GM21423 (cell line): ENCODE results near the gene CYP3A5.
"Not testable (repeated sequence)": the region's sequence is repeated elsewhere in the genome, so short reads cannot be mapped to it uniquely, and the experiment has no call there.

ENCODE experiments used
- ATAC-seq: cut with Tn5 transposase; IDR thresholded peaks from one replicate; pipeline ENCODE4 v1.9.1; 2021; ENCODE audit warnings: mild to moderate bottlenecking, moderate library complexity; ENCODE audit not compliant: unreplicated experiment

CYP3A5 gene

DNA sequence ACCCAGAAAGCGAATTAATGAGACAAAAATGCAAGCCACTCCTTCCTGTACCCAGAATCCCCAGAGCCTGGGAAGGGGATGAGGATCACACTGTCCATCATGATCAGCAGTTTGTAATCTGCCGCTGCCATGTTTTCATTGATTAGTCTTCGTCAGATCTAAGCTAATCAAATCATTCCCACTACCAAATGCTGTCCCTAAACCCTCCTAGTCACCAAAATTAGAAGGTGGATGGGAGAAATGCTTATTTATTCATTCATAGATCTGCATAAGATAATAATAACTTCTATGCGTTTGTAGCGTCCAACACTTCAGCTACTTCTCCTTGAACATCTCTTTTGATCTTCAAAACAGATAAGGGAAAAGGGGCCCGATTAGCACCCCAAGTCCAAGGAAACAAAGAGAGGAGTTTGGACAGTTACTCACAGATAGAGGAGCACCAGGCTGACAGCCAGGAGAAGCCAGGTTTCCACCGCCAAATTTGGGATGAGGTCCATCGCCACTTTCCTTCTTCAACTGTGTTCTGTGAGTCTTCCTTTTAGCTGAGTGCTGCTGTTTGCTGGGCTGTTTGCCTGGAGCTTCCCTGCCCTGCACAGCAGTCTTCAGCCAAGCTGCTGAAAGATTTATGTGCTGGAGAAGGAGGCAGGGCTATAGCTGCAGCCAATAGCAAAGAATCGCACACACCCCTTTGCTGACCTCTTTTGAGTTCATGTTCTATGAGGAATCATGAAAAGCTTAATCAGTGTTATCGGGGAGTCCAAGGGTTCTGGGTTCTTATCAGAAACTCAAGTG is at the start of gene CYP3A5:
TSS of gene CYP3A5 (minus strand) at position 597 of the 792 bp plus-strand sequence. CDS start at position 497, 100 bp downstream.
- ATAC-seq: no peak

DNA sequence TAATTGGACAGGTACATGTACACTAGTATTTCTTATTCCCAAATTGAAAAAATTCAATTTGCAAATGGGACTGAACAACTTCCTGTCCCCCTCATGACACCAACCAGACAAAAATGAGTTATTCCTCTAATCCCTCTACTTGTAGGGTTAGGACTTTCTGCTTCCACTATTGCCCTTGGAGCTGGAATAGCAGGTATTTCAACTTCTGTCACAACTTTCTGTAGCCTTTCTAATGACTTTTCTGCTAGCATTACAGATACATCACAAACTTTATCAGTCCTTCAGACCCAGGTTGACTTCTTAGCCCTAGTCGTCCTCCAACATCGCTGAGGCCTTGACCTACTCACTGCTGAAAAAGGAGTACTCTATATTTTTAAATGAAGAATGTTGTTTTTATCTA is 48.8 kb upstream of the CYP3A5 start:
- no peak for ATAC-seq

DNA sequence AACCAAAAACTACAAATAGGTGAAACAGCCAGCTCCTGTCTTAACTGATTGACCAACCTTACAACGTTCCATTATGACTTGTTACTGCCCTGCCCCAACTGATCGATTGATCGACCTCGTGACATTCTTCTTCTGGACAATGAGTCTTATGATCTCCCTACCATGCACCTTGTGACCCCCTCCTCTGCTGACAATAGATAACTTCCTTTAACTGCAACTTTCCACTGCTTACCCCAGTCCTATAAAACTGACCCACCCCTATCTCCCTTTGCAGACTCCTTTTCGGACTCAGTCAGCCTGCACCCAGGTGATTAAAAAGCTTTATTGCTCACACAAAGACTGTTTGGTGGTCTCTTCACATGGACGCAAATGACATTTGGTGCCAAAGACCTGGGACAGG is 43.4 kb upstream of the CYP3A5 start:
- ATAC-seq: not testable (repeated sequence)

DNA sequence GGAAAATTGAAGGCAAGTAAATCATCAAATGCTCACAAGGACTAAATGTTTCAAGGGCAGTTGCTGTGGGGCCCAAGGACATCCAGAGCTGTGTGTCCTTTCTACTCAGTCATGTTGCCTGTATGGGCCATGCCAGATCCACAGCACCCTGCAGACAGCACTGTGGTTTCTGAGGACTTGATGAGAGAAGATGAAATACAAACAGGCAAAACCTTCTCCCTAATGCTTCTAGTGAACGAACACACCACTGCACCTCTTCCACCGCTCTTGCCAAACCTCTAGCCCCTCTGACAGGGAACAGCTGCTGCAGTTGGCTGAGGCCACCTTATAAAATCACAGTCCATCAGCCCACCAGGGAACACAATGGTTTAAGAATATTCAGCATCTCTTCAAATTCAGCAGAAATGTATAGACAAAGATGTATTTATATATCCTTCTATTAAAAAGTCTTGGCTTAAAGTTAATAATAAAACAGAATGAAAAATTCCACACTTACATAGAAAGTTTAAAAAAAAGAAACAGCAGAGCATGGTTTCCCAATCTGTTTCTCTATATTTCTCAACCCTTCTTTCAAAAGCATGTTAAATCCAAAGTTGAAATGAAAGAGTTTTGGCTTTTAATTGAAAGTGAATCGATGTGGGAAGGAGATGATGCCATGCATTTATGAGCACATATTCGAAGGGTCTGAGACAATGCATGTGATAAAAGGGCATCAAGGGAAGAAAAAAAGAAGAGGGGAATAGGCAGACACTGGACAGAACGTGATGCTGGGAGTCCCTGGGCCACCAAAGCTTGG is 41.2 kb upstream of the CYP3A5 start:
- no peak for ATAC-seq

DNA sequence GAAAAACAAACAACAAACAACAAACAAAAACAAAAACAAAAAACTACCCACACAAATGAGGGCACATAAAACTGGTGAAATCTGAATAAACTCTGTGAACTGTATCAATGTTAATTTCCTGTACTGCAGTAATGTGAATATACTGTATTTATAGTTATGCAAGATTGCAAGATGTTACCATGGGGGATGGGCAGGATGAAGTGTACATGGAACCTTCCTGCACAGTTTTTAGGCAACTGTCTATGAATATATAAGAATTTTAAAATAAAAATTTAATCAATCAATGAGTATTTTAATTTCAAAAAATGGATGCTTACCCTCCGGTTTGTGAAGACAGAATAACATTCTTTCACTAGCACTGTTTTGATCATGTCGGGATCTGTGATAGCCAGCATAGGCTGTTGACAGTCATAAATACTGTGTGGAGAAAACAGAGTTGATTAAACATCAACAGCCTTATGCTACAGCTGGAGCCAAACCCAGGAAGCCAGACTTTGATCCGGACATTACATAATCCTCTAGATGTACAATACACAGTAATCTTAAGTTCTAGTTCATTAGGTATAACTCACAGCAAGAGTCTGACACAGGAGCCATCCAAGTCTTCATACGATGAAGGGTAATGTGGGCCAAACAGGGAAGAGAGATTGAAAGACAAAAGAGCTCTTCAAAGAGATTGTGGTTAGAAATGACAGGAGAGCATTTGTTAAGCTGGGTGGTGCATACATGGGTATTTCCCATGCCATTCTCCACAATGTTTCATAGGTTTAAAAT is 40.4 kb upstream of the CYP3A5 start:
- no peak for ATAC-seq

DNA sequence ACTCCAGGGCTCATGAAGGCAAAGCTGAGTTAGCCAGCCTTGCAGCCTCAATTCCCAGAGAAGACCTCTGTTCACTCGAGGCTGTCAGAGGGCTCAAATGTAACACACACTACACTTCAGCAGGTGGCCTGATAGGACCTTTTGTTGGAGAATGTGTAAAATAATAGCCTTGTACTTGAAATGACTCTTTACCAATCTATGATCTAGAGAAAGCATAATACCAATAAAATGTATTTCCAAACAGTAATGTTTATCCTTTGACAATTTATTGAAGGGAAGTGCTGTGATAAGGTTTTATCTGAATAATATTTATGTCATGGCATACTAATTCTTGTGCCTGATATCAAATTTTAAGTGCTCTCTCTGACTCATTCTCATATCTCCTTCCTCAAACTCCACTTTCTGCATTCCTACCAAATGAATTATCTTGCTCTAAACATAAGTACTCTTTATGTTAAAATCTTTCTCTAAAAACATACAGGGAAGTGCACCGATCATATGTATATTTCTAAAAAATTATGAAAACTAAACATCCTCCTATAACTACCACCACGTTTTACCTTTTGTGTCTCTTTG is 34.3 kb upstream of the CYP3A5 start:
- no peak for ATAC-seq

DNA sequence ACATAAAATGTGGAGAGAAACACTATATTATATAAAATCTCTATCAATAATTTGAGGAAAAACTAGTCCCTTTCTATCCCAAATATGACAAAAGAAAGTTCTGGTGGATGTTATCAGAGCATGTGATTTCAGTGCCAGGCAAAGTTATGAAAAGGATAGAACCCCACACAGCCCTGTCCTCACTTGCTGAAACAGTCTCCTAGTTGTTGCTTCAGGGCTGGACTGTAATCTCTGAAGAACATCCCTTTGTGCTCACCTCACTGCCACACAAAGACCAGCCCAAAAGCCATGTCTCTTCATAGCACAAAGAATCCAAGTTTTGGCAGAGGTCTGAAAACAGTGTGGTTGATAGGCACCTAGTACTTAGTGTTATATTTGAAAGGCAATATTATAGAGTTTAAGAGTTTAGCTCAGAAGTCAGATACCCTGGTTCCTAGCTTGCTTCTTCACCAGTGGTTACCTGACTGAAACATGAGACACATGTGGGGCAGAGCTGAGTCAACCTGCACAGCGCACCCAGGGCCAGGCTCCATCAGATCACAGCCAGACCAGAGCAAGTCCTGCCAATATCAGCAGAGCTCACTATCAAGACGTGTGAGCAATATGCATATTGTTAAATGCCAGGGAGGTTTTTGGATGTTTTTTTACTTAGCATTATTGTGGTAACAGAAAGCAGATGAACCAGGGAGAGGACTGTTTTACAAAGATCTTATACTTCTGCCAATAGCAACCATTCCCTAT is 30.2 kb upstream of the CYP3A5 start:
- no peak for ATAC-seq

DNA sequence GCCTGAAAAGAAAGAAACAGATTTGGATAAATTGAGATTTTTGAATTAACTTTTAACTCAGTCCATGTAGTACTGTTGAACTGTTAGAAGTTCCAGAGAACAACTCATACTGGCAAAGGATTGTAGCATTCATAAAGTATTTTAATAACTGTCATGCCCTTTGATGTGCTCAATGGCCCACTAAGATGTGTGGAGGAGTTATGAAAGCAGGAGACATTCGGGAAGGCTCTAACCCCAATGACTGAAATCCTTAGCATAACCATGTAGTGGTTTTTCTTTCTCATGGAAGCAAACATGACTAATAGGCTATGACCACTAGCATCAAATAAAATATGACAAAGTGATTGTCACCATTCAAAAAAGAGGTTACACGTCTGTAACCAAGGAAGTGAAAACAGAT is 29.5 kb upstream of the CYP3A5 start:
- ATAC-seq: no peak

DNA sequence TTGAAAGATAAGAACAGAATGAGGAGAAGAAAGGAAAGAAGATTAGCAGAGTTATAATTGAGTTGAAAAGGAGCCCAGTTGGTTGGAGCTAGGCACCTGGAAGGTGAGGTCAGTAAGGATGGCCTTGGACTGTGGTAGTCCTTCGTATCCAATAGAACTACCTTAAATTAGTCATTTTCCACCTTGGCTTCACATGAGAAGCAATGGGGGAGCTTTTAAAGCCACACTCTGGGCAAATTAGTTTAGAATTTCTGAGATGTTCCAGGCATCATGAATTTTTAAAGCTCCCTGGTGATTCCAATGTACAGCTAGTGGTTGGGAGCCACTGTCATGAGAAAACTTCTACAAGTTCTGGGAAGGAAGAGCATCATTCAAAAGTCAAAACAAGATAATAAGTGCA is 27.3 kb upstream of the CYP3A5 start:
- ATAC-seq: no peak

DNA sequence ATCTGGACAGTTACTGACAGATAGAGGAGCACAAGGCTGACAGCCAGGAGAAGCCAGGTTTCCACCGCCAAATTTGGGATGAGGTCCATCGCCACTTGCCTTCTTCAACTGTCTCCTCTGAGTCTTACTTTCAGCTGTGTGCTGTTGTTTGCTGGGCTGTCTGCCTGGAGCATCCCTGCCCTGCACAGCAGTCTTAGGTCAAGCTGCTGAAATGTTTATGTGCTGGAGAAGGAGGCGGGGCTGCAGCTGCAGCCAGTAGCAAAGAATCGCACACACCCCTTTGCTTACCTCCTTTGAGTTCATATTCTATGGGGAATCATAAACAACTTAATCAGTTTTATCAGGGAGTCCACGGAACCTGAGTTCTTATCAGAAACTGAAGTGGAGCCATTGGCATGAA is 20.1 kb upstream of the CYP3A5 start:
- no peak for ATAC-seq

DNA sequence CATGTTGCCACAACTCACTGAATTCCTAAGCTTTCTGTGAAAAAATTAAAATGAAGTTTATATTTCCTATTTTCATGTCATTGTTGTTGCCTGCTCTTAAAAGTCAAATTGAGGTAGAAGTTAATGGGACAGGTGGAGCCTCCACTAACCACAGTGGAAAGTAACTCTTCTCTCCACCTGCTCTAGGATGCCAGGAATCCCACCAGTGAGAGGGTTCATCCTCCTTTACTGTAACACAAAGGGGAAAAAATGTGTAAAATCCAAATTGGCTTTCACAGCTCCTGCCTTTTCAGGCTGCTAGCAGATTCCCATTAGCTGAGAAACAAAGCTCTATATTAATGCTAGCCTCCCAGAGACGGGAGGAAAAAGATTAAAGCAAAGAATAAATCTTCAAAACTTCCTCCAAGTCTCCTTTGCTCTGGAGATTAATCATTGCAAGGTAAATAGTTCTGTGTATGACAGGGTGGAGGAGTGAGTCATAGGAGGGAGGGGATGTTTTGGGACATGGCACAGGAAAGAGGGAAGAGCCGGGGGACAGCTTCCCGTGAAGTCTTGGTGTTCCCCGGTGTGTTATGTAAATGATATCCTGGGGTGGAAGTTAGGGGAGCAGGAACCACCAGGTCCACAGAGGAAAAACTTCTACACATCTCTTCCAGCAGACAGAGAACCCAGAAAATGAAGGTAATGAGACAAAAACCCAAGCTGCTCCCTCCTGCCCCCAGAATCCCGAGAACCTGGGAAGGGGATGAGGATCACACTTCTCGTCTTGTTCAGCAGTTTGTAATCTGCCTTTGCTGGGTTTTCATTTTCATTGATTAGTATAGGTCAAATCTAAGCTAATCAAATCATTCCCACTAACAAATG is 19.3 kb upstream of the CYP3A5 start:
- ATAC-seq: not testable (repeated sequence)

DNA sequence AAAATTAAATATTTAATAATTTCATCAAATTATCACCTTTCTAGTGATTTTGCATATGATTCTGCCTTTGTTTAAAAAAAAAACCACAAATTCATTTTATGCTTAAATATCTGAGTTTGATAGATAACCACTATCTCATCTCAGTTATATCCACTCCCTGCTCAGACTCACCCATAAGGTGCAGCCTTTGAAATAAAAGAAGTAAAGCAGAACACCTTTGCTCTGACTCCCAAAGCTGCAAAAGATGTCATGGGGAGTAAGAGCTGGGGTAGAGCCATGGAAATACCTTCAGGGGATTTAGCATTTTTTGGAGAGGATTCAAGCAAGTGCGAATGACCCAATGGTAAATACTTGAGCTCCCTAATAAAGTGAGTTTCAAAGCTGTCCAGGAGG is 15.1 kb upstream of the CYP3A5 start:
- ATAC-seq: no peak

DNA sequence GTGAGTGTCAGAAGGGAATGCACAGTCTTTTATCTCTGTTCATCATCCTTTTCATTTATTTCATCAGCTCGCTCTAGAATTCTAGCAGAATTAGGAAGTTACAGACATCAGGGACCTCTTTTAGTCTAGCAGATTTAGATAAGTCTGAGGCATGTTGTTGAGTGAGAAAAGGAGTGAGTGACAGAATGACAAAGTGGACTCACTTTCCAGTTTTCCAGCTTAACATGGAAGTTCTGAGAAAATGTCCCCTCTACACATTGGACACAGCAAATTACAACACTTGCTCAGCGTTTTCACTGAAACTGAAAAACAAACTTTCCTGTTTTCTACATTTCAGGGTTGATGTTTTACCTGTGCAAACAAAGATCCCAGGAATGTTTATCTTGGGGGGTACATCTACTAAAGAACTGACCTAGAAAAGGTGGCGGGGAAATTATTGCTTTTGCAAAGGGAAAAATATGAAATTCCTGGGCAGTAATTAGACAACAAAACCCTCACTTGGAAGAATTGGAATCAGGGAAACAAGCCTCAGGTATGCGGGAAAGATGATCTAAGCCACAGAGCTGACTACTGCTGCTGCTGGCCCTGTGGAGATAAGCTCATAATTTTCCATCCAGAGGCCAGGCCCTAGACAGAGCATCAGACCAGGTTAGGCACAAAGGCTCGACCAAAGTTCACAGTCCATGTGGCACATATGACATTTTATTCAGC is 14.6 kb upstream of the CYP3A5 start:
- ATAC-seq: no peak

DNA sequence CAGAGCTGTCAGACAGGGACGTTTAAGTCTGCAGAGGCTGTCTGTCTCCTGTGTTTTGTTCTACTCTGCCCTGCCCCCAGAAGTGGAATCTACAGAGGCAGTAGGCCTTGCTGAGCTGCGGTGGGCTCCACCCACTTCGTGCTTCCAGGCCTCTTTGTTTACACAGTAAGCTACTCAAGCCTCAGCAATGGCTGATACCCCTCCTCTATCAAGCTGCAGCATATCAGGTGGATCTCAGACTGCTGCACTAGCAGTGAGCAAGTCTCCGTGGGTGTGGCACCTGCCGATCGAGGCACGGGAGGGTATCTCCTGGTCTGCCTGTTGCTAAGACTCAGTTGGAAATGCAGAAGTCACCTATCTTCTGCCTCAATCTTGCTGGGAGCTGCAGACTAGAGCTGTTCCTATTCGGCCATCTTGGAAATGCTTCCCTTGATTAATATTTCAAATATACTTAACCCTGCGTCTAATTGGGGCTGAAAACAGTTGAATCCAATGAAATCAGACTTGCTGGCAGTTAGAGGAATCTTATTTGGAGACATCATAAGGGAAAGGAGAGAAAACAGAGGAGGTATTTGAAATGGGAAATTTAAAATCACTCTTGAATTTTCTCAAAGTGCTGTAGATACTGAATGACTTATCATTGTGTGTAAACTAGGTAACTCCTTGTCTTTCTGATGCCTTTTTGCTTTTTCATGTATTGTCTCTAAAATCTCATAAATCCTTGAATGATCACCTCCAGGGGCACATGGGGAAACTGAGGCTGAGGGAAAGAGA is 13.8 kb upstream of the CYP3A5 start:
- no peak for ATAC-seq

DNA sequence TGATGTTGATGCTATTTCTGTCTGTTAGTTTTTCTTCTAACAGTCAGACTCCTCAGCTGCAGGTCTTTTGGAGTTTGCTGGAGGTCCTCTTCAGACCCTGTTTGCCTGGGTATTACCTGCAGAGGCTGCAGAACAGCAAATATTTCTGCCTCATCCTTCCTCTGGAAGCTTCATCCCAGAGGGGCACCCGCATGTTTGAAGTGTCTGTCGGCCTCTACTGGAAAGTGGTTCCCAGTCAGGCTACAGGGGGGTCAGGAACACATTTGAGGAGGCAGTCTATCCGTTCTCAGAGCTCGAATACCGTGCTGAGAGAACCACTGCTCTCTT is 13.3 kb upstream of the CYP3A5 start:
- no peak for ATAC-seq

DNA sequence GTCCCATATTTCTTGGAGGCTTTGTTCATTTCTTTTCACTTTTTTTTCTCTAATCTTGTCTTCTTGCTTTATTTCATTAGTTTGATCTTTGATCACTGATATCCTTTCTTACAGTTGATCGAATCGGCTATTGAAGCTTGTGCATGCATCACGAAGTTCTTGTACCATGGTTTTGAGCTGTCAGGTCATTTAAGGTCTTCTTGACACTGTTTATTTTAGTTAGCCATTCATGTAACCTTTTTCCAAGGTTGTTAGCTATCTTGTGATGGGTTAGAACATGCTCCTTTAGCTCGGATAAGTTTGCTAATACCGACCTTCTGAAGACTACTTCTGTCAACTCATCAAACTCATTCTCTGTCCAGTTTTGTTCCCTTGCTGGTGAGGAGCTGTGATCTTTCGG is 12.8 kb upstream of the CYP3A5 start:
- not testable (repeated sequence) for ATAC-seq

DNA sequence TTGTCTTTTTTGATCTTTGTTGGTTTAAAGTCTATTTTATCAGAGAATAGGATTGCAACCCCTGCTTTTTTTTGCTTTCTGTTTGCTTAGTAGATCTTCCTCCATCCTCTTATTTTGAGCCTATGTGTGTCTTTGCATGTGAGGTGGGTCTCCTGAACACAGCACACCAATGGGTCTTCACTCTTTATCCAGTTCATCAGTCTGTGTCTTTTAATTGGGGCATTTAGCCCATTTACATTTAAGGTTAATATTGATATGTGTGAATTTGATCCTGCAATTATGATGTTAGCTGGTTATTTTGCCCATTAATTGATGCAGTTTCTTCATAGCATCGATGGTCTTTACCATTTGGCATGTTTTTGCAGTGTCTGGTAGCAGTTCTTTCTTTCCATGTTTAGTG is 11.9 kb upstream of the CYP3A5 start:
- ATAC-seq: not testable (repeated sequence)

DNA sequence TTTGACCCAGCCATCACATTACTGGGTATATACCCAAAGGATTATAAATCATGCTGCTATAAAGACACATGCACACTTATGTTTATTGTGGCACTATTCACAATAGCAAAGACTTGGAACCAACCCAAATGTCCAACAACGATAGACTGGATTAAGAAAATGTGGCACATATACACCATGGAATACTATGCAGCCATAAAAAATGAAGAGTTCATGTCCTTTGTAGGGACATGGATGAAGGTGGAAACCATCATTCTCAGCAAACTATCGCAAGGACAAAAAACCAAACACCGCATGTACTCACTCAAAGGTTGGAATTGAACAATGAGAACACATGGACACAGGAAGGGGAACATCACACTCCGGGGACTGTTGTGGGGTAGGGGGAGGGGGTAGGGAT is 11.1 kb upstream of the CYP3A5 start:
- ATAC-seq: not testable (repeated sequence)
